Neural cell (in vitro differentiated cells): Measurements from ENCODE around the gene RAD51B.

Source experiments
- EP300 ChIP-seq: fragments of 450-650 bp; conservative IDR thresholded peaks from 2 replicates; pipeline ENCODE4 v1.6.1; 2014; ENCODE audit warnings: antibody characterized with exemption, mild to moderate bottlenecking, moderate library complexity; ENCODE audit not compliant: poor library complexity, severe bottlenecking
- MXI1 ChIP-seq: fragments of 450-650 bp; conservative IDR thresholded peaks from 2 replicates; pipeline ENCODE4 v1.6.1; 2014; ENCODE audit warnings: antibody characterized with exemption, mild to moderate bottlenecking; ENCODE audit not compliant: poor library complexity, severe bottlenecking
- TF ChIP-seq, protein P1 (sequence below): fragments of 450-650 bp; IDR thresholded peaks from 2 replicates; pipeline ENCODE4 v1.5.1; 2014; ENCODE audit warnings: antibody characterized with exemption, mild to moderate bottlenecking, moderate library complexity; ENCODE audit not compliant: poor library complexity, severe bottlenecking

DNA sequence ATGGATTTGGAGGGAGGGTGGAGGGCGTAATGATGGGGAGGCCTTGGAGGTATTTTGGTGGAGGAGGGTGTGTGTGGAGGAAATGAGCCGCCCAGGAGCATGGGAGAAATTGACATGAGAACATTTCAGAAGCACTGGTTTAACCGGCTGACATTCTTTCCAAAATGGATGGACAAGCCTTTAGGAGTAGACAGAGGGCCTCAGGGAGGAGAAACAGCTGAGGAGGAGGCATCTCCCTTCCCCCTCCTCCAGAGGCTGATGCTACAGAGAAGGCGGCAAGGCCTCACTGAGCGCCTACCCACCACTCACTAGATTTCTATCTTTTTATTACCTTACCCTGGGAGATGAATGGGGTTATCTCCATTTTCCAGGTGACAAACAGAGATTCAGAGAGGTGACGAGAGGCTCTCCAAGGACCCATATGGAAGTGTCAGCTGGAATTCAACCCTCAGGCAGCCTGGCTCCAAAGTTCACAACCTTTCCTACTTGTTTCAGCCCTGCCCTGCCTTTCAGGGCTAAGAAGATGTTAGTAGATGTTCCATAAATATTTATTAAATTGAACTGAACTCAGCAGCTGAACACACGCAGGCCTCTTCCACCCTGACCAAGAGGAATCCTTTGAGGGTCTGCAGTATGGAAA is 683.7 kb downstream of the RAD51B start:
- TF ChIP-seq EP300, result no peak
- TF ChIP-seq, protein P1, sequence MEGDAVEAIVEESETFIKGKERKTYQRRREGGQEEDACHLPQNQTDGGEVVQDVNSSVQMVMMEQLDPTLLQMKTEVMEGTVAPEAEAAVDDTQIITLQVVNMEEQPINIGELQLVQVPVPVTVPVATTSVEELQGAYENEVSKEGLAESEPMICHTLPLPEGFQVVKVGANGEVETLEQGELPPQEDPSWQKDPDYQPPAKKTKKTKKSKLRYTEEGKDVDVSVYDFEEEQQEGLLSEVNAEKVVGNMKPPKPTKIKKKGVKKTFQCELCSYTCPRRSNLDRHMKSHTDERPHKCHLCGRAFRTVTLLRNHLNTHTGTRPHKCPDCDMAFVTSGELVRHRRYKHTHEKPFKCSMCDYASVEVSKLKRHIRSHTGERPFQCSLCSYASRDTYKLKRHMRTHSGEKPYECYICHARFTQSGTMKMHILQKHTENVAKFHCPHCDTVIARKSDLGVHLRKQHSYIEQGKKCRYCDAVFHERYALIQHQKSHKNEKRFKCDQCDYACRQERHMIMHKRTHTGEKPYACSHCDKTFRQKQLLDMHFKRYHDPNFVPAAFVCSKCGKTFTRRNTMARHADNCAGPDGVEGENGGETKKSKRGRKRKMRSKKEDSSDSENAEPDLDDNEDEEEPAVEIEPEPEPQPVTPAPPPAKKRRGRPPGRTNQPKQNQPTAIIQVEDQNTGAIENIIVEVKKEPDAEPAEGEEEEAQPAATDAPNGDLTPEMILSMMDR, result no peak
- TF ChIP-seq MXI1, result no peak
